Right atrium auricular region (tissue), 2 donors: ENCODE data around the gene UBL7. TPM values are rescaled to one million over a fixed set of nuclear protein-coding genes. Genes with fewer than 3 reads are reported as not detected.

Experiments used
- DNase-seq: peaks from one replicate; pipeline ENCODE4 v3.0.0-alpha.2; 2019; ENCODE audit warnings: low spot score
- H3K27ac ChIP-seq, 2 donors: fragments of 200-600 bp; sonication (generic); 1 replicate in 1 of 2; 2 replicates in 1 of 2; pipeline ENCODE4 v1.5.1; 2016 to 2019
- H3K27me3 ChIP-seq, 2 donors: fragments of 200-600 bp; sonication (generic); one replicate each; pipeline versions ENCODE4 v1.5.1 to v1.6.0; 2017 to 2019
- H3K36me3 ChIP-seq: fragments of 200-600 bp; sonication (generic); one replicate; pipeline ENCODE4 v1.5.1; 2016
- H3K4me1 ChIP-seq, 2 donors: fragments of 200-600 bp; sonication (generic); one replicate each; pipeline versions ENCODE4 v1.5.1 to v1.6.0; 2017 to 2019
- H3K4me3 ChIP-seq, 2 donors: fragments of 200-600 bp; sonication (generic); 1 replicate in 1 of 2; 2 replicates in 1 of 2; pipeline ENCODE4 v1.5.1; 2017 to 2019; ENCODE audit warnings: mild to moderate bottlenecking in 1 of 2, moderate library complexity in 1 of 2
- H3K9me3 ChIP-seq, 2 donors: fragments of 200-600 bp; sonication (generic); one replicate each; pipeline ENCODE4 v1.5.1; 2019
- CTCF ChIP-seq, 2 donors: fragments of 200-600 bp; sonication (generic); IDR thresholded peaks; one replicate each; pipeline ENCODE4 v1.5.1; 2019; ENCODE audit warnings: antibody characterized with exemption in 2 of 2
- total RNA-seq, 2 donors: library from RNA; depleted of rRNA; stranded (reverse); fragments of >200 nt; gene quantifications; one replicate each; pipeline ENCODE4 v1.1.0, GENCODE V29; 2016

Gene UBL7
- total RNA-seq, 2 donors from 2014 or later = 65.4 to 68.2 TPM

DNA sequence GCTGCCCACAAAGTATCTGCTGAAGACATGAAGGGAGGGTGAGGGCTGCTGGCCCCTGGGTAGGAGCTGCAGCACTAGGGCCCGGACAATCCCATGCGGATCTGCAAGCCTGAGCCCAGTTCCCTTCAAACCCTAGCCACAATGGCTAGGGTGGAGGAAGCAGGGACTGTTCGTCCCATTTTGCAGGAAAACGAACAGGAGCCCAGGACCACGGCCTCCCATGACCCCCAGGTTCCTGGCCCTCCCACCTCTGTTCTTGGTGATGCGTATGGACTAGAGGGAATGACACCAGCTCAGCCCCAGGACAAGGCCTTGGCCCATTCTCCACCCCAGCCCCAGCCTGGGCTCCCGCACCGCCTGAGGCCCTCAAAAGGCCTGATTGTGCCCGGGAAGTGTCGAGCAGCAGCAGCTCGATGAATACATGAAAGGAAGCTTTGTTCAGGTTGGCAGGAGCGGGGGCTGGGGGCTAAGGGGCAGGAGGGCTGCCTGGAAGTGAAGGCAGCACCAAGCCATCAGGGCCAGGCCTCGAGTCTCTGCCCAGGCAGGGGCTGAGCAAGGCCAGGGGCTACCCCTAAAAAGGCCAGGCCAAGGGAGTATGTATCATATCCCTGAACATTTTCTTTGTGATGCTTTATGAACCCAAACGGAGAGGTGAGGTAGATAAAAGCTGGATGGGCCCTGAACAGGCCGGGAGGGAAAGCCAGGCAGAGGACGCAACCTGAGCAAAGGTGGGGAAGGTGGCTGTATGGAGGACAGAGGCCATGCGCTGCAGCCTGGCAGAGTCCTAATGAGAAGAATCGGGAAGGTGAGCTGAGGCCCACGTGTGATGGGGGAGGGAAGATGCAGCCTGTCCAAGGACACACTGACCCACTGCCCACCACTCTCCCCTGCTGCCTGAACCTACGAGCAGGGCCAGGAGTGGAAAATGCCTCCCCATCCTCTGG is 39.4 kb downstream of the UBL7 start:
- no peak overlapping the region for H3K27ac ChIP-seq
- H3K27me3 ChIP-seq = no peaks in the 10 kb centered on the region
- H3K4me1 ChIP-seq = peaks cover 0 to 58% of the 10 kb centered on the region in 2 donors

DNA sequence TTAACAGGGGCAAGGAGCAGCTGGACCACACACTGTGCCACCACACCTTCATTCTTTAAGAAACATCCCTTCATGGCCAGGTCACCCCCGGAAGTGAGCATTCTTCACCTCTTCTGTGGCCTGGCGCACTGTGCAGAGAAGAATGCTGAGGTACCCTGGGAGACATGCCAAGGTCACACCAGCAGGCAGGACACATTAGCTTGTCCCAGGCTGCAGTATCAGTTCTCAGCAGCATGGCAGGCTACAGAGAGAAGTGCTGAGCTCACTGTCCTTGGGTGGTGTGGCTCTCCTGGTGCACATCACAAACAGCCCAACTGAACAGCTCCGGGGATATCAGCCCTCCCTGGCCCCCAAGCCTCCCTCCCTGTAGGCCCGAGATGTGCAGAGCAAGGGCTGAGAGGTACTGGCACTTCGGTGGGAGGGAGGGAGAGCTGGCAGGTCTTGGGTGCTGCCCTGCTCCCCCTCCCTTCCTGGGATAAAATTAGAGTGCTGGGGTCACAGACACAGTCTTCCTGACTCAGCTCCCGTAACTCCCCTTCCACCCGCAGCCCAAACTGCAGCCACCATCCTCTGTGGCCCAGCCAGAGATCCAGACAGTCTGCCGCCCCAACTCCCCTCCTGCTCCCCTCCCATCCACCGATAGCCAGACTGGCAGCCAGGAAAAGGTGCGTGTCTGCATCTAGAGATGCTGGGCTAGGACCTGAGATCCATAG is 40.6 kb downstream of the UBL7 start:
- no peak for DNase-seq
- Histone ChIP-seq H3K4me3 (no peak overlapping the region), H3K27me3 (no peaks in the 10 kb centered on the region), H3K9me3 (no peaks in the 10 kb centered on the region), H3K36me3 (peaks cover 4% of the 10 kb centered on the region), H3K27ac (peak overlapping the region; percentile 59 to 68), H3K4me1 (peaks cover 0 to 59% of the 10 kb centered on the region in 2 donors)
- no peak for TF ChIP-seq CTCF (IDR thresholded peaks at IDR 0.05)

More for the DNA sequence above, 39.4 kb downstream of the UBL7 start:
- no peak for TF ChIP-seq CTCF (IDR thresholded peaks at IDR 0.05)
- no peak for DNase-seq
- Histone ChIP-seq H3K36me3 (no peaks in the 10 kb centered on the region), H3K9me3 (no peaks in the 10 kb centered on the region), H3K4me3 (no peak overlapping the region)

DNA sequence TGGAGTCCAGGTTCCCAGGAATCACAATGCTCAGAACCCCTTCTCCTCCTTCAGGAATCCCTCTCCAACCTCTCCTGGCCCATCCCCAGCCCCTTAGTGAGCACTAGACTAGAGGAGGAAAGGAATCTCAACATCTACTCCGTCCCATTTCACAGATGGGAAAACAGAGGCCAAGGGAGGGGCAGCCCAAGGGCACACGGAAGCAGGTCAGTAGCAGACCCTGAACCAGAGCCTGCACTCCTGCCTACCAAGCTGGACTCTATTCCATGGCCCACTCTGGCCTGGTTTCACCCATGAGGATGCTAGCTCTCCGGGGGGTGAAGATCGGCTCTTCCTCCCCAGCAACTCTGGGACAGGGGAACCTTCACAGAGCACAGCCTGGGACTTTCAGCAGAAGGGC is 41.5 kb downstream of the UBL7 start:
- Histone ChIP-seq H3K4me1 (peaks cover 0 to 59% of the 10 kb centered on the region in 2 donors), H3K27me3 (no peaks in the 10 kb centered on the region), H3K27ac (no peak overlapping the region), H3K36me3 (peaks cover 6% of the 10 kb centered on the region), H3K4me3 (no peak overlapping the region), H3K9me3 (no peaks in the 10 kb centered on the region)
- DNase-seq = no peak
- TF ChIP-seq CTCF (IDR thresholded peaks at IDR 0.05) = no peak

- no peak overlapping the region for H3K27ac ChIP-seq
- H3K4me3 ChIP-seq = no peak overlapping the region
- DNase-seq = no peak
- no peaks in the 10 kb centered on the region for H3K27me3 ChIP-seq
- H3K4me1 ChIP-seq = peaks cover 0 to 55% of the 10 kb centered on the region in 2 donors
- no peak for TF ChIP-seq CTCF (IDR thresholded peaks at IDR 0.05)
- H3K9me3 ChIP-seq = no peaks in the 10 kb centered on the region
- peaks cover 6% of the 10 kb centered on the region for H3K36me3 ChIP-seq
Measured at GRCh38 chr15:74418575-74419338, 42.2 kb downstream of the UBL7 start.

- Histone ChIP-seq H3K9me3 (no peaks in the 10 kb centered on the region), H3K27me3 (no peaks in the 10 kb centered on the region), H3K36me3 (peaks cover 6% of the 10 kb centered on the region), H3K4me3 (no peak overlapping the region), H3K27ac (no peak overlapping the region), H3K4me1 (peaks cover 0 to 46% of the 10 kb centered on the region in 2 donors)
- no peak for DNase-seq
- TF ChIP-seq CTCF (IDR thresholded peaks at IDR 0.05) = no peak
Measured at GRCh38 chr15:74417670-74418069, 43.3 kb downstream of the UBL7 start.
